ENCODE results near the gene TMEM59.

The TMEM59 gene

GRCh38 chr1:53992085-53992874 lies 60.7 kb downstream of the TMEM59 start:
- H3K4me1 ChIP-seq (ENCODE audit: insufficient read depth, low read length): no peaks in the 10 kb centered on the region
- no peaks in the 10 kb centered on the region for H3K36me3 ChIP-seq (ENCODE audit: insufficient read depth, low read depth, low read length)
- no peak overlapping the region for H3K27ac ChIP-seq (ENCODE audit: low read length)
- H3K9ac ChIP-seq (ENCODE audit: low read depth, low read length): no peak overlapping the region
- H3K4me3 ChIP-seq (ENCODE audit: low read length): no peak overlapping the region
- H3K27me3 ChIP-seq (ENCODE audit: insufficient read depth, low read length): no peaks in the 10 kb centered on the region
- no peaks in the 10 kb centered on the region for H3K9me3 ChIP-seq (ENCODE audit: insufficient read depth, low read depth, low read length)

GRCh38 chr1:53987880-53988279 lies 65.1 kb downstream of the TMEM59 start:
- H3K27me3 ChIP-seq (ENCODE audit: insufficient read depth, low read length): no peaks in the 10 kb centered on the region
- H3K9ac ChIP-seq (ENCODE audit: low read depth, low read length): no peak overlapping the region
- no peaks in the 10 kb centered on the region for H3K4me1 ChIP-seq (ENCODE audit: insufficient read depth, low read length)
- H3K4me3 ChIP-seq (ENCODE audit: low read length): no peak overlapping the region
- no peaks in the 10 kb centered on the region for H3K36me3 ChIP-seq (ENCODE audit: insufficient read depth, low read depth, low read length)
- H3K27ac ChIP-seq (ENCODE audit: low read length): no peak overlapping the region
- H3K9me3 ChIP-seq (ENCODE audit: insufficient read depth, low read depth, low read length): no peaks in the 10 kb centered on the region

GRCh38 chr1:53986458-53986857 lies 66.5 kb downstream of the TMEM59 start:
- Histone ChIP-seq H3K27ac (ENCODE audit: low read length) (no peak overlapping the region), H3K4me1 (ENCODE audit: insufficient read depth, low read length) (peaks cover 5% of the 10 kb centered on the region; the same call in 1 of the 2 replicates), H3K36me3 (ENCODE audit: insufficient read depth, low read depth, low read length) (no peaks in the 10 kb centered on the region), H3K9me3 (ENCODE audit: insufficient read depth, low read depth, low read length) (no peaks in the 10 kb centered on the region), H3K9ac (ENCODE audit: low read depth, low read length) (no peak overlapping the region), H3K27me3 (ENCODE audit: insufficient read depth, low read length) (no peaks in the 10 kb centered on the region), H3K4me3 (ENCODE audit: low read length) (no peak overlapping the region)

- Histone ChIP-seq H3K4me3 (ENCODE audit: low read length) (no peak overlapping the region), H3K36me3 (ENCODE audit: insufficient read depth, low read depth, low read length) (no peaks in the 10 kb centered on the region), H3K4me1 (ENCODE audit: insufficient read depth, low read length) (peaks cover 5% of the 10 kb centered on the region; the same call in 1 of the 2 replicates), H3K9ac (ENCODE audit: low read depth, low read length) (no peak overlapping the region), H3K27me3 (ENCODE audit: insufficient read depth, low read length) (no peaks in the 10 kb centered on the region), H3K27ac (ENCODE audit: low read length) (no peak overlapping the region), H3K9me3 (ENCODE audit: insufficient read depth, low read depth, low read length) (no peaks in the 10 kb centered on the region)
Observed at GRCh38 chr1:53984726-53985125, 68.3 kb downstream of the TMEM59 start.

- Histone ChIP-seq H3K27ac (ENCODE audit: low read length) (no peak overlapping the region), H3K9me3 (ENCODE audit: insufficient read depth, low read depth, low read length) (no peaks in the 10 kb centered on the region), H3K4me3 (ENCODE audit: low read length) (peak overlapping the region; percentile 57), H3K9ac (ENCODE audit: low read depth, low read length) (peak overlapping the region; percentile 7; the same call in 1 of the 2 replicates), H3K27me3 (ENCODE audit: insufficient read depth, low read length) (no peaks in the 10 kb centered on the region), H3K36me3 (ENCODE audit: insufficient read depth, low read depth, low read length) (no peaks in the 10 kb centered on the region), H3K4me1 (ENCODE audit: insufficient read depth, low read length) (peaks cover 5% of the 10 kb centered on the region; the same call in 1 of the 2 replicates)
Observed at GRCh38 chr1:53982763-53983104, 70.3 kb downstream of the TMEM59 start.

GRCh38 chr1:53982034-53982762 lies 70.8 kb downstream of the TMEM59 start:
- H3K27me3 ChIP-seq (ENCODE audit: insufficient read depth, low read length): no peaks in the 10 kb centered on the region
- no peak overlapping the region for H3K27ac ChIP-seq (ENCODE audit: low read length)
- H3K9me3 ChIP-seq (ENCODE audit: insufficient read depth, low read depth, low read length): no peaks in the 10 kb centered on the region
- H3K9ac ChIP-seq (ENCODE audit: low read depth, low read length): peak overlapping the region; percentile 78; the same call in 1 of the 2 replicates
- peak overlapping the region; percentile 57 for H3K4me3 ChIP-seq (ENCODE audit: low read length)
- peaks cover 5% of the 10 kb centered on the region; the same call in 1 of the 2 replicates for H3K4me1 ChIP-seq (ENCODE audit: insufficient read depth, low read length)
- no peaks in the 10 kb centered on the region for H3K36me3 ChIP-seq (ENCODE audit: insufficient read depth, low read depth, low read length)

- H3K9ac ChIP-seq (ENCODE audit: low read depth, low read length): no peak overlapping the region
- H3K4me1 ChIP-seq (ENCODE audit: insufficient read depth, low read length): peaks cover 5% of the 10 kb centered on the region; the same call in 1 of the 2 replicates
- H3K36me3 ChIP-seq (ENCODE audit: insufficient read depth, low read depth, low read length): no peaks in the 10 kb centered on the region
- H3K9me3 ChIP-seq (ENCODE audit: insufficient read depth, low read depth, low read length): no peaks in the 10 kb centered on the region
- no peak overlapping the region for H3K27ac ChIP-seq (ENCODE audit: low read length)
- no peak overlapping the region for H3K4me3 ChIP-seq (ENCODE audit: low read length)
- no peaks in the 10 kb centered on the region for H3K27me3 ChIP-seq (ENCODE audit: insufficient read depth, low read length)
Observed at GRCh38 chr1:53981220-53981619, 71.8 kb downstream of the TMEM59 start.

GRCh38 chr1:53979712-53980450 lies 73.1 kb downstream of the TMEM59 start:
- Histone ChIP-seq H3K9ac (ENCODE audit: low read depth, low read length) (no peak overlapping the region), H3K36me3 (ENCODE audit: insufficient read depth, low read depth, low read length) (no peaks in the 10 kb centered on the region), H3K9me3 (ENCODE audit: insufficient read depth, low read depth, low read length) (no peaks in the 10 kb centered on the region), H3K27ac (ENCODE audit: low read length) (no peak overlapping the region), H3K27me3 (ENCODE audit: insufficient read depth, low read length) (no peaks in the 10 kb centered on the region), H3K4me3 (ENCODE audit: low read length) (no peak overlapping the region), H3K4me1 (ENCODE audit: insufficient read depth, low read length) (peaks cover 5% of the 10 kb centered on the region; the same call in 1 of the 2 replicates)
